ENCODE data around the gene PPM1H. TPM values are rescaled to one million over a fixed set of nuclear protein-coding genes. Genes with fewer than 3 reads are reported as not detected.
"Not testable (repeated sequence)": the region's sequence is repeated elsewhere in the genome, so short reads cannot be mapped to it uniquely, and the experiment has no call there.

Gene PPM1H
- total and polyA plus RNA-seq, 8 donors: 0.29 to 12.5 (median 3.7) TPM

GRCh38 chr12:62676521-62677307 is 258.2 kb downstream of the PPM1H start:
- WGBS, 5 donors: 95 to 99% (median 97%) methylated on average over 9 to 11 of the region's 11 CpGs
- TF ChIP-seq EP300 (IDR thresholded peaks at IDR 0.05): no peak
- TF ChIP-seq POLR2A (IDR thresholded peaks at IDR 0.05): no peak
- TF ChIP-seq POLR2AphosphoS5 (IDR thresholded peaks at IDR 0.05): no peak
- no peak for TF ChIP-seq CTCF (IDR thresholded peaks at IDR 0.05)
- intact Hi-C loops (cut with DNase I; ENCODE audit: low total_unique reads): no loop called here
- no peak overlapping the region for H3K4me3 ChIP-seq
- peaks cover 0 to 16% (median 7%) of the 10 kb centered on the region in 4 donors for H3K36me3 ChIP-seq
- no peak for DNase-seq
- H3K27ac ChIP-seq: no peak overlapping the region
- peaks cover 0 to 11% (median 0%) of the 10 kb centered on the region in 4 donors for H3K4me1 ChIP-seq
- no peaks in the 10 kb centered on the region for H3K27me3 ChIP-seq
- H3K9me3 ChIP-seq: peaks cover 0 to 11% (median 0%) of the 10 kb centered on the region in 4 donors

- DNase-seq: peak in 1 of 2 donors; percentile 50
- 65 to 87% (median 80%) methylated on average over 6 of the region's 6 CpGs for WGBS, 5 donors
- intact Hi-C loops (cut with DNase I; ENCODE audit: low total_unique reads): no loop called here
- Histone ChIP-seq H3K4me1 (no peaks in the 10 kb centered on the region), H3K9me3 (peaks cover 0 to 11% (median 0%) of the 10 kb centered on the region in 4 donors), H3K27me3 (no peaks in the 10 kb centered on the region), H3K4me3 (no peak overlapping the region), H3K27ac (no peak overlapping the region), H3K36me3 (peaks cover 0 to 16% (median 7%) of the 10 kb centered on the region in 4 donors)
- TF ChIP-seq CTCF (IDR thresholded peaks at IDR 0.05) (no peak), EP300 (IDR thresholded peaks at IDR 0.05) (no peak), POLR2A (IDR thresholded peaks at IDR 0.05) (no peak), POLR2AphosphoS5 (IDR thresholded peaks at IDR 0.05) (no peak)
These were observed 261.7 kb downstream of the PPM1H start for GRCh38 chr12:62673028-62673815.

- TF ChIP-seq EP300 (IDR thresholded peaks at IDR 0.05) (no peak), POLR2AphosphoS5 (IDR thresholded peaks at IDR 0.05) (no peak), POLR2A (IDR thresholded peaks at IDR 0.05) (no peak), CTCF (IDR thresholded peaks at IDR 0.05) (no peak)
- Histone ChIP-seq H3K27me3 (no peaks in the 10 kb centered on the region), H3K9me3 (no peaks in the 10 kb centered on the region), H3K36me3 (peaks cover 0 to 5% (median under 1%) of the 10 kb centered on the region in 4 donors), H3K4me1 (no peaks in the 10 kb centered on the region), H3K27ac (no peak overlapping the region), H3K4me3 (no peak overlapping the region)
- WGBS, 5 donors: 81 to 92% (median 88%) methylated on average over 10 of the region's 10 CpGs
- no peak for DNase-seq
- intact Hi-C loops (cut with DNase I; ENCODE audit: low total_unique reads): no loop called here
These were observed 263.8 kb downstream of the PPM1H start for GRCh38 chr12:62670986-62671720.

GRCh38 chr12:62668782-62669181 is 266.2 kb downstream of the PPM1H start:
- Histone ChIP-seq H3K9me3 (no peaks in the 10 kb centered on the region), H3K27me3 (no peaks in the 10 kb centered on the region), H3K27ac (no peak overlapping the region), H3K4me1 (no peaks in the 10 kb centered on the region), H3K4me3 (no peak overlapping the region), H3K36me3 (peaks cover 0 to 5% (median 1%) of the 10 kb centered on the region in 4 donors)
- no peak for DNase-seq
- 95 to 100% (median 97%) methylated on average over 3 of the region's 3 CpGs for WGBS, 5 donors
- intact Hi-C loops (cut with DNase I; ENCODE audit: low total_unique reads): no loop called here
- TF ChIP-seq EP300 (IDR thresholded peaks at IDR 0.05) (no peak), POLR2A (IDR thresholded peaks at IDR 0.05) (no peak), POLR2AphosphoS5 (IDR thresholded peaks at IDR 0.05) (no peak), CTCF (IDR thresholded peaks at IDR 0.05) (no peak)

- DNase-seq; H3K4me1 ChIP-seq; H3K9me3 ChIP-seq; H3K4me3 ChIP-seq; intact Hi-C loops (cut with DNase I; ENCODE audit: low total_unique reads); H3K27me3 ChIP-seq; H3K27ac ChIP-seq: not testable (repeated sequence)
- WGBS, 5 donors: 95 to 98% (median 98%) methylated on average over 5 of the region's 5 CpGs
- peaks cover 0 to 11% (median 1%) of the 10 kb centered on the region in 4 donors for H3K36me3 ChIP-seq
These were observed 270.0 kb downstream of the PPM1H start for GRCh38 chr12:62664951-62665350.

Data from stomach (tissue), 9 donors.